Panc1 (cell line): ENCODE measurements around the gene FZD4. TPM values are rescaled to one million over a fixed set of nuclear protein-coding genes. Genes with fewer than 3 reads are reported as not detected.
"Not testable (repeated sequence)": the region's sequence is repeated elsewhere in the genome, so short reads cannot be mapped to it uniquely, and the experiment has no call there.

Experiments used
- ATAC-seq: fragments of 200-7000 bp; cut with Tn5 transposase; 2 replicates; pipeline ENCODE4 v1.9.1; 2020; ENCODE audit warnings: mild to moderate bottlenecking, moderate library complexity
- BruUV-seq: library from RNA; stranded (reverse); fragments of 400-500 nt; replicated peaks from 2 replicates; lab custom pipeline; 2021; lab: Mats Ljungman, UMichigan
- CTCF ChIA-PET: fragments of 300-600 bp; sonication (Branson Sonifier 250); formaldehyde crosslinking; loops from one replicate; lab custom pipeline; 2022; ENCODE audit warnings: antibody characterized with exemption; lab: Charles Lee
- POLR2A ChIA-PET: fragments of 300-600 bp; sonication (Branson Sonifier 250); formaldehyde crosslinking; loops from one replicate; lab custom pipeline; 2022; ENCODE audit warnings: antibody characterized with exemption; lab: Charles Lee
- DNase-seq: peaks from one replicate; pipeline ENCODE4 v3.0.0-alpha.2; 2010; ENCODE audit warnings: low read depth, low spot score
- H3K27ac ChIP-seq: 2 replicates; pipeline ENCODE4 v1.5.1; 2011; ENCODE audit warnings: mild to moderate bottlenecking, low read length, inconsistent platforms
- H3K27me3 ChIP-seq: fragments of 200-500 bp; sonication (Bioruptor generic); 2 replicates; pipeline ENCODE4 v1.6.0; 2014; ENCODE audit warnings: low read length, inconsistent platforms; ENCODE audit not compliant: control insufficient read depth, insufficient read depth
- H3K36me3 ChIP-seq: fragments of 200-500 bp; sonication (Bioruptor generic); 2 replicates; pipeline ENCODE4 v1.5.1; 2014; ENCODE audit warnings: inconsistent platforms, mild to moderate bottlenecking, low read length, moderate library complexity; ENCODE audit not compliant: control insufficient read depth, insufficient read depth
- H3K4me1 ChIP-seq: 2 replicates; pipeline ENCODE4 v1.5.1; 2011; ENCODE audit warnings: inconsistent platforms, mild to moderate bottlenecking, low read length, moderate library complexity; ENCODE audit not compliant: control insufficient read depth, insufficient read depth
- H3K4me3 ChIP-seq, 2 experiments: 2 replicates each; pipeline ENCODE4 v1.5.1; 2011 to 2012; ENCODE audit warnings: low read depth in 2 of 2, low read length in 2 of 2, mild to moderate bottlenecking in 2 of 2, inconsistent platforms in 1 of 2, moderate library complexity in 1 of 2
- H3K9me3 ChIP-seq: fragments of 200-500 bp; sonication (Bioruptor generic); 2 replicates; pipeline ENCODE4 v1.5.1; 2014; ENCODE audit warnings: low read depth, mild to moderate bottlenecking, inconsistent platforms, low read length, moderate library complexity; ENCODE audit not compliant: control insufficient read depth, insufficient read depth
- CTCF ChIP-seq: fragments of 450-650 bp; IDR thresholded peaks from 2 replicates; pipeline ENCODE4 v1.5.1; 2017; ENCODE audit warnings: mild to moderate bottlenecking
- POLR2AphosphoS5 ChIP-seq: IDR thresholded peaks from 2 replicates; pipeline ENCODE4 v1.6.1; 2012; ENCODE audit warnings: mild to moderate bottlenecking, low read depth, low read length, moderate library complexity
- REST ChIP-seq, 2 experiments: IDR thresholded peaks; 2 replicates each; pipeline ENCODE4 v1.6.1; 2011 to 2012; ENCODE audit warnings: low read depth in 2 of 2, control low read depth in 1 of 2, low read length in 1 of 2, mild to moderate bottlenecking in 1 of 2, moderate library complexity in 1 of 2; ENCODE audit not compliant: insufficient read depth in 1 of 2
- SIN3A ChIP-seq: IDR thresholded peaks from 2 replicates; pipeline ENCODE4 v1.6.1; 2012; ENCODE audit warnings: low read depth, mild to moderate bottlenecking, low read length, moderate library complexity, borderline replicate concordance; ENCODE audit not compliant: insufficient read depth
- TCF7L2 ChIP-seq: IDR thresholded peaks from 2 replicates; pipeline ENCODE4 v1.6.1; 2011; ENCODE audit warnings: mild to moderate bottlenecking, low read depth, low read length, inconsistent platforms
- in situ Hi-C: cut with HindIII; loops from 2 replicates; pipeline ENCODE4 v1.10.0; 2016; ENCODE audit warnings: low sequenced_read_pairs, low pct_unique_long_range_greater_than_20kb
- intact Hi-C: fragments of 100-400 bp; cut with micrococcal nuclease; formaldehyde crosslinking; loops from one replicate; pipeline ENCODE4 v1.10.0; 2022; ENCODE audit not compliant: unreplicated experiment
- total RNA-seq: library from RNA; stranded (reverse); gene quantifications from one replicate; pipeline ENCODE4 v1.2.1, GENCODE V29; 2021; ENCODE audit not compliant: unreplicated experiment

Gene FZD4
- total RNA-seq, 1 experiment from 2014 or later = 11.1 TPM

- CTCF ChIA-PET = no interaction called here
Measured at GRCh38 chr11:86993031-86993430, 37.8 kb upstream of the FZD4 start.

GRCh38 chr11:86992340-86992739, 37.1 kb upstream of the FZD4 start:
- ATAC-seq, H3K9me3 ChIP-seq, in situ Hi-C loops, H3K4me3 ChIP-seq, CTCF ChIA-PET, BruUV-seq, H3K27ac ChIP-seq, intact Hi-C loops, H3K27me3 ChIP-seq, H3K4me1 ChIP-seq, POLR2A ChIA-PET, DNase-seq, H3K36me3 ChIP-seq: not testable (repeated sequence)

More at GRCh38 chr11:86993031-86993430, 37.8 kb upstream of the FZD4 start:
- POLR2A ChIA-PET = no interaction called here
- H3K27me3 ChIP-seq = no peaks in the 10 kb centered on the region
- TF ChIP-seq POLR2AphosphoS5 (no peak), CTCF (no peak), REST (IDR thresholded peaks at IDR 0.05; ENCODE audit: insufficient read depth in 1 of 2, low read depth in 2 of 2, low read length in 1 of 2) (no peak), TCF7L2 (no peak), SIN3A (no peak)
- H3K27ac ChIP-seq = peak overlapping the region; percentile 10; the same call in 1 of the 2 replicates
- H3K9me3 ChIP-seq = no peaks in the 10 kb centered on the region
- in situ Hi-C loops (no loop called here), intact Hi-C loops (no loop called here)
- no peak for DNase-seq
- no TSS peak for BruUV-seq
- ATAC-seq = no peak
- H3K4me1 ChIP-seq = peaks cover 9% of the 10 kb centered on the region; the same call in 1 of the 2 replicates
- H3K4me3 ChIP-seq = no peak overlapping the region
- H3K36me3 ChIP-seq = no peaks in the 10 kb centered on the region

GRCh38 chr11:86991341-86991740, 36.1 kb upstream of the FZD4 start:
- Histone ChIP-seq H3K36me3 (no peaks in the 10 kb centered on the region), H3K4me3 (no peak overlapping the region), H3K27ac (no peak overlapping the region), H3K27me3 (no peaks in the 10 kb centered on the region), H3K4me1 (peaks cover 6% of the 10 kb centered on the region; the same call in 1 of the 2 replicates), H3K9me3 (no peaks in the 10 kb centered on the region)
- CTCF ChIA-PET = no interaction called here
- TF ChIP-seq TCF7L2 (no peak), REST (IDR thresholded peaks at IDR 0.05; ENCODE audit: insufficient read depth in 1 of 2, low read depth in 2 of 2, low read length in 1 of 2) (no peak), POLR2AphosphoS5 (no peak), CTCF (no peak), SIN3A (no peak)
- in situ Hi-C loops = no loop called here
- no TSS peak for BruUV-seq
- POLR2A ChIA-PET = interaction anchor here (0.6 kb wide), 1 partner anchor 294 kb away, joined by 5 read pairs; no protein-coding TSS in a partner anchor
- no peak for ATAC-seq
- DNase-seq = no peak
- intact Hi-C loops = no loop called here
